ENCODE results near the gene FAM228B.
"Not testable (repeated sequence)": the region's sequence is repeated elsewhere in the genome, so short reads cannot be mapped to it uniquely, and the experiment has no call there.

FAM228B gene

GRCh38 chr2:24132543-24132942 is 9.3 kb downstream of the FAM228B start:
- FAIRE-seq (no peak), DNase-seq (ENCODE audit: insufficient read length, low spot score) (no peak)
- no peak for TF ChIP-seq CTCF (IDR thresholded peaks at IDR 0.05; ENCODE audit: insufficient read depth, missing control alignments)

- DNase-seq (ENCODE audit: insufficient read length, low spot score); FAIRE-seq: not testable (repeated sequence)
Observed at GRCh38 chr2:24140305-24140704, 17.0 kb downstream of the FAM228B start.

GRCh38 chr2:24147364-24147763 is 24.1 kb downstream of the FAM228B start:
- DNase-seq (ENCODE audit: insufficient read length, low spot score) (no peak), FAIRE-seq (no peak)
- TF ChIP-seq CTCF (IDR thresholded peaks at IDR 0.05; ENCODE audit: insufficient read depth, missing control alignments), result no peak

- DNase-seq (ENCODE audit: insufficient read length, low spot score) (no peak), FAIRE-seq (no peak)
- TF ChIP-seq CTCF (IDR thresholded peaks at IDR 0.05; ENCODE audit: insufficient read depth, missing control alignments), result no peak
Observed at GRCh38 chr2:24152413-24153197, 29.3 kb downstream of the FAM228B start.

GRCh38 chr2:24153478-24153877 is 30.2 kb downstream of the FAM228B start:
- no peak for DNase-seq (ENCODE audit: insufficient read length, low spot score)
- no peak for FAIRE-seq
- no peak for TF ChIP-seq CTCF (IDR thresholded peaks at IDR 0.05; ENCODE audit: insufficient read depth, missing control alignments)

GRCh38 chr2:24158131-24158530 is 34.9 kb downstream of the FAM228B start:
- no peak for TF ChIP-seq CTCF (IDR thresholded peaks at IDR 0.05; ENCODE audit: insufficient read depth, missing control alignments)
- FAIRE-seq (no peak), DNase-seq (ENCODE audit: insufficient read length, low spot score) (no peak)

GRCh38 chr2:24159708-24160107 is 36.4 kb downstream of the FAM228B start:
- FAIRE-seq (no peak), DNase-seq (ENCODE audit: insufficient read length, low spot score) (no peak)
- no peak for TF ChIP-seq CTCF (IDR thresholded peaks at IDR 0.05; ENCODE audit: insufficient read depth, missing control alignments)

Measured in D721Med (cell line).